SK-N-SH (cell line): ENCODE measurements around the gene POLN. TPM values are rescaled to one million over a fixed set of nuclear protein-coding genes. Genes with fewer than 3 reads are reported as not detected.

ENCODE experiments used
- CTCF ChIA-PET: fragments of 300-600, 350-600 bp; formaldehyde crosslinking; extraction: SDS; loops from one replicate; lab custom pipeline; 2021; lab: Yijun Ruan, JAX
- POLR2A ChIA-PET: fragments of 350-600 bp; sonication (Branson Sonifier 250); formaldehyde crosslinking; extraction: SDS; loops from one replicate; lab custom pipeline; 2020; ENCODE audit warnings: antibody characterized with exemption, inconsistent platforms; lab: Yijun Ruan, JAX
- DNase-seq: peaks from one replicate; pipeline ENCODE4 v3.0.0; 2012
- H2AFZ ChIP-seq: fragments of 200-600 bp; sonication (generic); 2 replicates; pipeline ENCODE4 v1.8.1; 2016; ENCODE audit warnings: antibody characterized with exemption, mild to moderate bottlenecking, low read depth
- H3F3A ChIP-seq: fragments of 200-600 bp; sonication (generic); replicated peaks from 2 replicates; pipeline ENCODE3; 2016; ENCODE audit warnings: antibody characterized with exemption, mild to moderate bottlenecking; ENCODE audit not compliant: insufficient read depth
- H3K27ac ChIP-seq, 2 experiments: fragments of 200-500 bp in 1 of 2; fragments of 200-600 bp in 1 of 2; sonication (Bioruptor generic) in 1 of 2; sonication (generic), shearing (Covaris generic) in 1 of 2; 2 replicates each; pipeline versions ENCODE4 v1.5.1 to v1.6.1; 2014 to 2016; ENCODE audit warnings: low read depth in 2 of 2, inconsistent platforms in 1 of 2, low read length in 1 of 2, mild to moderate bottlenecking in 1 of 2, mixed read lengths in 1 of 2
- H3K27me3 ChIP-seq: fragments of 200-600 bp; sonication (generic), shearing (Covaris generic); 2 replicates; pipeline ENCODE4 v1.6.1; 2016; ENCODE audit warnings: mixed run types; ENCODE audit not compliant: insufficient read depth
- H3K36me3 ChIP-seq, 2 experiments: fragments of 200-500 bp in 1 of 2; fragments of 200-600 bp in 1 of 2; sonication (Bioruptor generic) in 1 of 2; sonication (generic) in 1 of 2; replicated peaks in 1 of 2; 2 replicates each; pipeline versions ENCODE3 to v1.5.1; 2014 to 2016; ENCODE audit warnings: low read length in 1 of 2, mild to moderate bottlenecking in 1 of 2; ENCODE audit not compliant: insufficient read depth in 2 of 2, control insufficient read depth in 1 of 2
- H3K4me1 ChIP-seq, 2 experiments: fragments of 200-500 bp in 1 of 2; fragments of 200-600 bp in 1 of 2; sonication (Bioruptor generic) in 1 of 2; sonication (generic), shearing (Covaris generic) in 1 of 2; 2 replicates each; pipeline versions ENCODE4 v1.5.1 to v1.6.1; 2014 to 2016; ENCODE audit warnings: low read depth in 1 of 2, low read length in 1 of 2, mixed run types in 1 of 2; ENCODE audit not compliant: insufficient read depth in 2 of 2, control insufficient read depth in 1 of 2
- H3K4me2 ChIP-seq: fragments of 200-600 bp; sonication (generic), shearing (Covaris generic); 2 replicates; pipeline ENCODE4 v1.6.1; 2017; ENCODE audit warnings: mixed run types
- H3K4me3 ChIP-seq, 2 experiments: fragments of 200-500 bp in 1 of 2; fragments of 200-600 bp in 1 of 2; sonication (Bioruptor generic) in 1 of 2; sonication (generic), shearing (Covaris generic) in 1 of 2; 2 replicates each; pipeline versions ENCODE4 v1.5.1 to v1.8.1; 2014 to 2016; ENCODE audit warnings: low read depth in 2 of 2, inconsistent platforms in 1 of 2, low read length in 1 of 2, mild to moderate bottlenecking in 1 of 2, mixed read lengths in 1 of 2, moderate library complexity in 1 of 2
- H3K79me2 ChIP-seq: fragments of 200-600 bp; sonication (generic); 2 replicates; pipeline ENCODE4 v1.8.1; 2017; ENCODE audit warnings: mild to moderate bottlenecking; ENCODE audit not compliant: insufficient read depth
- H3K9ac ChIP-seq: fragments of 200-600 bp; sonication (generic); 2 replicates; pipeline ENCODE4 v1.6.1; 2017; ENCODE audit warnings: mixed run types
- H3K9me2 ChIP-seq: fragments of 200-600 bp; sonication (generic); 2 replicates; pipeline ENCODE4 v1.6.1; 2017; ENCODE audit warnings: mixed run types
- H3K9me3 ChIP-seq: fragments of 200-600 bp; sonication (generic); 2 replicates; pipeline ENCODE4 v1.6.1; 2017; ENCODE audit warnings: mixed run types, mild to moderate bottlenecking, moderate library complexity
- H4K20me1 ChIP-seq: fragments of 200-600 bp; sonication (generic); 2 replicates; pipeline ENCODE4 v1.6.1; 2017; ENCODE audit warnings: mild to moderate bottlenecking, mixed run types; ENCODE audit not compliant: insufficient read depth
- CHD2 ChIP-seq: fragments of 150-350 bp; IDR thresholded peaks from 2 replicates; pipeline ENCODE4 v1.6.1; 2018; ENCODE audit warnings: low read length; ENCODE audit not compliant: partially characterized antibody
- ELF1 ChIP-seq: IDR thresholded peaks from 2 replicates; pipeline ENCODE4 v1.4.0; 2012
- EZH2phosphoT487 ChIP-seq: fragments of 200-600 bp; sonication (generic); IDR thresholded peaks from 2 replicates; pipeline ENCODE4 v1.6.1; 2017; ENCODE audit warnings: low read depth, mixed run types, mild to moderate bottlenecking, antibody characterized with exemption, moderate library complexity, borderline replicate concordance
- GABPA ChIP-seq: IDR thresholded peaks from 2 replicates; pipeline ENCODE4 v1.4.0; 2012; ENCODE audit warnings: low read depth, mild to moderate bottlenecking
- MEF2A ChIP-seq: IDR thresholded peaks from 2 replicates; pipeline ENCODE4 v1.4.0; 2012; ENCODE audit warnings: low read depth, borderline replicate concordance
- MXI1 ChIP-seq: IDR thresholded peaks from 2 replicates; pipeline ENCODE4 v1.6.1; 2012; ENCODE audit warnings: mild to moderate bottlenecking, low read depth, low read length, improper control_type of control experiment
- POLR2AphosphoS5 ChIP-seq: IDR thresholded peaks from 2 replicates; pipeline ENCODE4 v1.6.1; 2012; ENCODE audit warnings: low read depth, low read length
- RCOR1 ChIP-seq: fragments of 150-350 bp; IDR thresholded peaks from 2 replicates; pipeline ENCODE4 v1.6.1; 2017; ENCODE audit warnings: antibody characterized with exemption, low read length
- RFX5 ChIP-seq: IDR thresholded peaks from 2 replicates; pipeline ENCODE4 v1.6.1; 2012; ENCODE audit warnings: mild to moderate bottlenecking, improper control_type of control experiment, low read length
- RXRA ChIP-seq: IDR thresholded peaks from 2 replicates; pipeline ENCODE4 v1.4.0; 2012; ENCODE audit warnings: low read depth, mild to moderate bottlenecking, borderline replicate concordance
- TEAD4 ChIP-seq: IDR thresholded peaks from 2 replicates; pipeline ENCODE4 v1.4.0; 2012; ENCODE audit warnings: mild to moderate bottlenecking, borderline replicate concordance; ENCODE audit not compliant: insufficient read depth
- YY1 ChIP-seq: IDR thresholded peaks from 2 replicates; pipeline ENCODE4 v1.4.0; 2012; ENCODE audit warnings: low read depth, mild to moderate bottlenecking
- WGBS: methylation state at CpG from one replicate; pipeline ENCODE4 v1.1.6; 2017; ENCODE audit warnings: low lambda C conversion rate; 5-methylcytosine and 5-hydroxymethylcytosine counted together
- polyA plus RNA-seq, 3 experiments: library from polyadenylated mRNA; depleted of rRNA; stranded (reverse); fragments of >200 nt; gene quantifications; 2 replicates each; pipeline ENCODE4 v1.2.3, GENCODE V29; 2012
- TF ChIP-seq, protein P1 (sequence below): IDR thresholded peaks from 2 replicates; pipeline ENCODE4 v1.6.1; 2012; ENCODE audit warnings: mild to moderate bottlenecking, low read depth, low read length, moderate library complexity
- TF ChIP-seq, protein P2 (sequence below): fragments of 200-600 bp; sonication (generic); IDR thresholded peaks from 2 replicates; pipeline ENCODE4 v1.6.1; 2017; ENCODE audit warnings: antibody characterized with exemption, mild to moderate bottlenecking, moderate library complexity
- TF ChIP-seq, protein P3 (sequence below): fragments of 150-350 bp; IDR thresholded peaks from 2 replicates; pipeline ENCODE4 v1.6.1; 2017; ENCODE audit warnings: antibody characterized with exemption, low read length, low read depth, borderline replicate concordance
- TF ChIP-seq, protein P4 (sequence below): IDR thresholded peaks from 2 replicates; pipeline ENCODE4 v1.4.0; 2012; ENCODE audit warnings: low read depth, borderline replicate concordance
- TF ChIP-seq, protein P5 (sequence below): fragments of 150-350 bp; IDR thresholded peaks from 2 replicates; pipeline ENCODE4 v1.6.1; 2016; ENCODE audit warnings: mild to moderate bottlenecking, low read depth, low read length
- TF ChIP-seq, protein P6 (sequence below): IDR thresholded peaks from 2 replicates; pipeline ENCODE4 v1.4.0; 2012; ENCODE audit warnings: low read depth, borderline replicate concordance
- TF ChIP-seq, protein P7 (sequence below): IDR thresholded peaks from 2 replicates; pipeline ENCODE4; 2012

POLN gene
- polyA plus RNA-seq, 1 of the 3 experiments (the other 2 are of a cell fraction) = 0.67 TPM

DNA sequence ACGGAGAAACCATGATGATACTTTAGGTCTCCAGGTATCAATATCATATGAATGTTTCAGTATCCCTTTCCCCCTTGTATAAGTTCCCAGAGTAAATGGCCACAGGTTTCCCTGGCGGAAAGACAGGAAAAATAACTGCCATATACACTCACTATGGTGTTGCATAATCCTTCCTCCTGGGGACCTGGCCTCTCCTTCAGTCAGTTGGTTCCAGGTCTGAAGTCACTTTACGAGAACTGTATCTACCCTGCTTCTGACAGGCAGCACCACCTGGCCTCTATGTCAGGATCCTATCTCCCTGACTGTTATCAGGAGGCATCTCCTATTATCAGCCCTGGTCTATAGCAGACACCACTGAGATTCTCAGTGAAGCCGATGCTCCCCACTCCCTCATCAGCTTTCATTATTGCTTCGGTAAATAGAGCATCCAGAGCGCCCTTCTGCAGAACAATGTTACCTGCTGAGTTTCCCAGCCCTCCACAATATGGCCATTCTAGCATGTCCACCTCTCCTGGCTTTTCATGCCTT, 22.6 kb downstream of the POLN start (continued):
- TF ChIP-seq, protein P1, sequence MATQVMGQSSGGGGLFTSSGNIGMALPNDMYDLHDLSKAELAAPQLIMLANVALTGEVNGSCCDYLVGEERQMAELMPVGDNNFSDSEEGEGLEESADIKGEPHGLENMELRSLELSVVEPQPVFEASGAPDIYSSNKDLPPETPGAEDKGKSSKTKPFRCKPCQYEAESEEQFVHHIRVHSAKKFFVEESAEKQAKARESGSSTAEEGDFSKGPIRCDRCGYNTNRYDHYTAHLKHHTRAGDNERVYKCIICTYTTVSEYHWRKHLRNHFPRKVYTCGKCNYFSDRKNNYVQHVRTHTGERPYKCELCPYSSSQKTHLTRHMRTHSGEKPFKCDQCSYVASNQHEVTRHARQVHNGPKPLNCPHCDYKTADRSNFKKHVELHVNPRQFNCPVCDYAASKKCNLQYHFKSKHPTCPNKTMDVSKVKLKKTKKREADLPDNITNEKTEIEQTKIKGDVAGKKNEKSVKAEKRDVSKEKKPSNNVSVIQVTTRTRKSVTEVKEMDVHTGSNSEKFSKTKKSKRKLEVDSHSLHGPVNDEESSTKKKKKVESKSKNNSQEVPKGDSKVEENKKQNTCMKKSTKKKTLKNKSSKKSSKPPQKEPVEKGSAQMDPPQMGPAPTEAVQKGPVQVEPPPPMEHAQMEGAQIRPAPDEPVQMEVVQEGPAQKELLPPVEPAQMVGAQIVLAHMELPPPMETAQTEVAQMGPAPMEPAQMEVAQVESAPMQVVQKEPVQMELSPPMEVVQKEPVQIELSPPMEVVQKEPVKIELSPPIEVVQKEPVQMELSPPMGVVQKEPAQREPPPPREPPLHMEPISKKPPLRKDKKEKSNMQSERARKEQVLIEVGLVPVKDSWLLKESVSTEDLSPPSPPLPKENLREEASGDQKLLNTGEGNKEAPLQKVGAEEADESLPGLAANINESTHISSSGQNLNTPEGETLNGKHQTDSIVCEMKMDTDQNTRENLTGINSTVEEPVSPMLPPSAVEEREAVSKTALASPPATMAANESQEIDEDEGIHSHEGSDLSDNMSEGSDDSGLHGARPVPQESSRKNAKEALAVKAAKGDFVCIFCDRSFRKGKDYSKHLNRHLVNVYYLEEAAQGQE = no peak
- TF ChIP-seq ELF1 (no peak), RFX5 (no peak)
- TF ChIP-seq, protein P2, sequence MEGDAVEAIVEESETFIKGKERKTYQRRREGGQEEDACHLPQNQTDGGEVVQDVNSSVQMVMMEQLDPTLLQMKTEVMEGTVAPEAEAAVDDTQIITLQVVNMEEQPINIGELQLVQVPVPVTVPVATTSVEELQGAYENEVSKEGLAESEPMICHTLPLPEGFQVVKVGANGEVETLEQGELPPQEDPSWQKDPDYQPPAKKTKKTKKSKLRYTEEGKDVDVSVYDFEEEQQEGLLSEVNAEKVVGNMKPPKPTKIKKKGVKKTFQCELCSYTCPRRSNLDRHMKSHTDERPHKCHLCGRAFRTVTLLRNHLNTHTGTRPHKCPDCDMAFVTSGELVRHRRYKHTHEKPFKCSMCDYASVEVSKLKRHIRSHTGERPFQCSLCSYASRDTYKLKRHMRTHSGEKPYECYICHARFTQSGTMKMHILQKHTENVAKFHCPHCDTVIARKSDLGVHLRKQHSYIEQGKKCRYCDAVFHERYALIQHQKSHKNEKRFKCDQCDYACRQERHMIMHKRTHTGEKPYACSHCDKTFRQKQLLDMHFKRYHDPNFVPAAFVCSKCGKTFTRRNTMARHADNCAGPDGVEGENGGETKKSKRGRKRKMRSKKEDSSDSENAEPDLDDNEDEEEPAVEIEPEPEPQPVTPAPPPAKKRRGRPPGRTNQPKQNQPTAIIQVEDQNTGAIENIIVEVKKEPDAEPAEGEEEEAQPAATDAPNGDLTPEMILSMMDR = no peak
- TF ChIP-seq, protein P3, sequence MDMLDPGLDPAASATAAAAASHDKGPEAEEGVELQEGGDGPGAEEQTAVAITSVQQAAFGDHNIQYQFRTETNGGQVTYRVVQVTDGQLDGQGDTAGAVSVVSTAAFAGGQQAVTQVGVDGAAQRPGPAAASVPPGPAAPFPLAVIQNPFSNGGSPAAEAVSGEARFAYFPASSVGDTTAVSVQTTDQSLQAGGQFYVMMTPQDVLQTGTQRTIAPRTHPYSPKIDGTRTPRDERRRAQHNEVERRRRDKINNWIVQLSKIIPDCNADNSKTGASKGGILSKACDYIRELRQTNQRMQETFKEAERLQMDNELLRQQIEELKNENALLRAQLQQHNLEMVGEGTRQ = no peak
- TF ChIP-seq, all 33 proteins: peak for 0

DNA sequence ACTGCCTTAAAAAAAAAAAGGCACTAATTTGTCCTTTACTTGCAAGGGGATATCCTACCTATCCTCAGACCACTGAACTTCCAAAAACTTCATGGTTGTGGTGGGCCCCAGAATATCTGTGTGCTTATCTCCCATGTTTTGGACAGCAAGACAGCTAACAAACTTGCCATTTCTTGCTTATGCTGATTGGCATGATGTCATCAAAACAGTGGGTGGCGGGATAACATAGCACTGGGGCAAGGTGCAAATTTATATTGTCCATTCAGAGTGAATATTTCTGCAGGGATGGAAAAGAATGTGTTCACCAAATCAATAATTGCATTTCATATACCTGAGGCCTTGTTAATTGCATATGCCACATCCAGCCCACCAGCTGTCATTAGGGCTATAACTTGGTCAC, 23.5 kb downstream of the POLN start:
- H3K36me3 ChIP-seq = peaks cover 0 to 1% of the 10 kb centered on the region in 2 experiments
- ChIA-PET POLR2A (no interaction called here), CTCF (interaction anchor here (0.6 to 3.6 kb wide), 5 partner anchors 13 to 737 kb away, joined by 3 to 21 read pairs (median 3); no protein-coding TSS in a partner anchor)
- H3K27ac ChIP-seq = no peak overlapping the region
- no peak for DNase-seq
- no peak overlapping the region for H3K4me2 ChIP-seq
- H3K79me2 ChIP-seq = no peaks in the 10 kb centered on the region
- H3K9me3 ChIP-seq = no peaks in the 10 kb centered on the region
- H3K9ac ChIP-seq = no peak overlapping the region
- no peaks in the 10 kb centered on the region; a peak in 1 of 4 replicates for H3K4me1 ChIP-seq
- no peaks in the 10 kb centered on the region for H3K9me2 ChIP-seq
- H3F3A ChIP-seq = no peaks in the 10 kb centered on the region
- H3K4me3 ChIP-seq = no peak overlapping the region
- H3K27me3 ChIP-seq = no peaks in the 10 kb centered on the region
- H2AFZ ChIP-seq = no peak overlapping the region
- WGBS = 90% methylated on average over 1 of the region's 1 CpG
- no peaks in the 10 kb centered on the region for H4K20me1 ChIP-seq
- TF ChIP-seq CHD2 = no peak
- TF ChIP-seq YY1 = no peak
- no peak for TF ChIP-seq EZH2phosphoT487
- TF ChIP-seq, protein P4, sequence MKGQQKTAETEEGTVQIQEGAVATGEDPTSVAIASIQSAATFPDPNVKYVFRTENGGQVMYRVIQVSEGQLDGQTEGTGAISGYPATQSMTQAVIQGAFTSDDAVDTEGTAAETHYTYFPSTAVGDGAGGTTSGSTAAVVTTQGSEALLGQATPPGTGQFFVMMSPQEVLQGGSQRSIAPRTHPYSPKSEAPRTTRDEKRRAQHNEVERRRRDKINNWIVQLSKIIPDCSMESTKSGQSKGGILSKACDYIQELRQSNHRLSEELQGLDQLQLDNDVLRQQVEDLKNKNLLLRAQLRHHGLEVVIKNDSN = no peak
- no peak for TF ChIP-seq TEAD4
- no peak for TF ChIP-seq POLR2AphosphoS5
- no peak for TF ChIP-seq MXI1
- no peak for TF ChIP-seq GABPA
- TF ChIP-seq RCOR1 = no peak
- TF ChIP-seq, protein P5, sequence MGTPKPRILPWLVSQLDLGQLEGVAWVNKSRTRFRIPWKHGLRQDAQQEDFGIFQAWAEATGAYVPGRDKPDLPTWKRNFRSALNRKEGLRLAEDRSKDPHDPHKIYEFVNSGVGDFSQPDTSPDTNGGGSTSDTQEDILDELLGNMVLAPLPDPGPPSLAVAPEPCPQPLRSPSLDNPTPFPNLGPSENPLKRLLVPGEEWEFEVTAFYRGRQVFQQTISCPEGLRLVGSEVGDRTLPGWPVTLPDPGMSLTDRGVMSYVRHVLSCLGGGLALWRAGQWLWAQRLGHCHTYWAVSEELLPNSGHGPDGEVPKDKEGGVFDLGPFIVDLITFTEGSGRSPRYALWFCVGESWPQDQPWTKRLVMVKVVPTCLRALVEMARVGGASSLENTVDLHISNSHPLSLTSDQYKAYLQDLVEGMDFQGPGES = no peak
- no peak for TF ChIP-seq RXRA
- no peak for TF ChIP-seq MEF2A
- TF ChIP-seq, protein P6, sequence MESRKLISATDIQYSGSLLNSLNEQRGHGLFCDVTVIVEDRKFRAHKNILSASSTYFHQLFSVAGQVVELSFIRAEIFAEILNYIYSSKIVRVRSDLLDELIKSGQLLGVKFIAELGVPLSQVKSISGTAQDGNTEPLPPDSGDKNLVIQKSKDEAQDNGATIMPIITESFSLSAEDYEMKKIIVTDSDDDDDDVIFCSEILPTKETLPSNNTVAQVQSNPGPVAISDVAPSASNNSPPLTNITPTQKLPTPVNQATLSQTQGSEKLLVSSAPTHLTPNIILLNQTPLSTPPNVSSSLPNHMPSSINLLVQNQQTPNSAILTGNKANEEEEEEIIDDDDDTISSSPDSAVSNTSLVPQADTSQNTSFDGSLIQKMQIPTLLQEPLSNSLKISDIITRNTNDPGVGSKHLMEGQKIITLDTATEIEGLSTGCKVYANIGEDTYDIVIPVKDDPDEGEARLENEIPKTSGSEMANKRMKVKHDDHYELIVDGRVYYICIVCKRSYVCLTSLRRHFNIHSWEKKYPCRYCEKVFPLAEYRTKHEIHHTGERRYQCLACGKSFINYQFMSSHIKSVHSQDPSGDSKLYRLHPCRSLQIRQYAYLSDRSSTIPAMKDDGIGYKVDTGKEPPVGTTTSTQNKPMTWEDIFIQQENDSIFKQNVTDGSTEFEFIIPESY = no peak
- TF ChIP-seq, protein P7, sequence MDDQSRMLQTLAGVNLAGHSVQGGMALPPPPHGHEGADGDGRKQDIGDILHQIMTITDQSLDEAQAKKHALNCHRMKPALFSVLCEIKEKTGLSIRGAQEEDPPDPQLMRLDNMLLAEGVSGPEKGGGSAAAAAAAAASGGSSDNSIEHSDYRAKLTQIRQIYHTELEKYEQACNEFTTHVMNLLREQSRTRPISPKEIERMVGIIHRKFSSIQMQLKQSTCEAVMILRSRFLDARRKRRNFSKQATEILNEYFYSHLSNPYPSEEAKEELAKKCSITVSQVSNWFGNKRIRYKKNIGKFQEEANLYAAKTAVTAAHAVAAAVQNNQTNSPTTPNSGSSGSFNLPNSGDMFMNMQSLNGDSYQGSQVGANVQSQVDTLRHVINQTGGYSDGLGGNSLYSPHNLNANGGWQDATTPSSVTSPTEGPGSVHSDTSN = no peak
